C4-2B (cell line): ENCODE measurements around the gene FXYD3.

Source experiments
- CTCF ChIP-seq: fragments of 450-650 bp; conservative IDR thresholded peaks from 2 replicates; pipeline ENCODE4 v1.5.1; 2017; ENCODE audit warnings: mild to moderate bottlenecking
- ZFX ChIP-seq: fragments of 450-650 bp; IDR thresholded peaks from 2 replicates; pipeline ENCODE4 v1.6.1; 2017

GRCh38 chr19:35161434-35161743 is 45.8 kb downstream of the FXYD3 start:
- no peak for TF ChIP-seq CTCF
- TF ChIP-seq ZFX, result no peak
